ENCODE data around the gene HS6ST2. TPM values are rescaled to one million over a fixed set of nuclear protein-coding genes. Genes with fewer than 3 reads are reported as not detected.

The HS6ST2 gene
- total RNA-seq = not detected

DNA sequence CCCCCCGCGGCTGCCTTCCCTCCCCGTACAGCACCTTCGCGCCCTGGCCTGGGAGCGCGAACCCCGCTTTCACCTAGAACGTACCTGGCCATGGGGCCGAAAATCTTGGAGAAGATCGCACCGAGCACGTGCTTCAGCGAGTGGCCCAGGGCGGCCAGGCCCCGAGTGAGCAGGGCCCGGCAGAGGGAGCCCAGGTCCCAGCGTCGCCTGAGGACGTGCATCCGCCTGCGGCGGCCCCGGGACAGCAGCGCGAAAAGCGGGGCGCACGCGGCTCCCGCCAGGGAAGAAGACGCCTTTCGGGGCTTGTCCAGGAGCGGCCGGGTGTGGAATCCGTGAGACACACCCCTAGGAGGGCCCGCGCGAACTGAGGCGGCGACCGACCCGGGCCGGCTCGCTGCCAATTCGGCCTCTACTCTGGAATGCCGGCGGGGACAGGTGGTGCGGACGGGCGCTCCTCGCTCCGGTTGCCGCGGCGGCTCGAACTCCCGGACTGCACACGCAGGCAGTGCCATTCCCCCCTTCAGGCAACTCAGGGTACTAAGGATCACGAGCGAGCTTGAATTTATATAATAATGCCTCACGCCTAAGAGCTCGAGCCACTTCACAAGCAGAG lies at the start of gene HS6ST2:
HS6ST2 (minus strand) TSS at position 539 of the 613 bp plus-strand sequence.
- H3K27me3 ChIP-seq (replicated peaks; ENCODE audit: insufficient read depth) = no peaks in the 10 kb centered on the region
- H3K4me1 ChIP-seq (ENCODE audit: control insufficient read depth in 1 of 2, low read depth in 2 of 2) = peaks cover 4 to 7% of the 10 kb centered on the region in 2 donors
- H3K27ac ChIP-seq = no peak within 1 kb of the TSS
- H3K9me3 ChIP-seq = no peaks in the 10 kb centered on the region
- no peaks in the 10 kb centered on the region for H3K36me3 ChIP-seq
- ATAC-seq (ENCODE audit: insufficient number of reproducible peaks, low FRiP score, low read depth) (no peak), DNase-seq (ENCODE audit: low spot score) (no peak)
- H3K4me3 ChIP-seq = peak within 1 kb of the TSS; percentile 68
- TF ChIP-seq, protein P1, sequence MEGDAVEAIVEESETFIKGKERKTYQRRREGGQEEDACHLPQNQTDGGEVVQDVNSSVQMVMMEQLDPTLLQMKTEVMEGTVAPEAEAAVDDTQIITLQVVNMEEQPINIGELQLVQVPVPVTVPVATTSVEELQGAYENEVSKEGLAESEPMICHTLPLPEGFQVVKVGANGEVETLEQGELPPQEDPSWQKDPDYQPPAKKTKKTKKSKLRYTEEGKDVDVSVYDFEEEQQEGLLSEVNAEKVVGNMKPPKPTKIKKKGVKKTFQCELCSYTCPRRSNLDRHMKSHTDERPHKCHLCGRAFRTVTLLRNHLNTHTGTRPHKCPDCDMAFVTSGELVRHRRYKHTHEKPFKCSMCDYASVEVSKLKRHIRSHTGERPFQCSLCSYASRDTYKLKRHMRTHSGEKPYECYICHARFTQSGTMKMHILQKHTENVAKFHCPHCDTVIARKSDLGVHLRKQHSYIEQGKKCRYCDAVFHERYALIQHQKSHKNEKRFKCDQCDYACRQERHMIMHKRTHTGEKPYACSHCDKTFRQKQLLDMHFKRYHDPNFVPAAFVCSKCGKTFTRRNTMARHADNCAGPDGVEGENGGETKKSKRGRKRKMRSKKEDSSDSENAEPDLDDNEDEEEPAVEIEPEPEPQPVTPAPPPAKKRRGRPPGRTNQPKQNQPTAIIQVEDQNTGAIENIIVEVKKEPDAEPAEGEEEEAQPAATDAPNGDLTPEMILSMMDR (IDR thresholded peaks at IDR 0.05) = no peak

DNA sequence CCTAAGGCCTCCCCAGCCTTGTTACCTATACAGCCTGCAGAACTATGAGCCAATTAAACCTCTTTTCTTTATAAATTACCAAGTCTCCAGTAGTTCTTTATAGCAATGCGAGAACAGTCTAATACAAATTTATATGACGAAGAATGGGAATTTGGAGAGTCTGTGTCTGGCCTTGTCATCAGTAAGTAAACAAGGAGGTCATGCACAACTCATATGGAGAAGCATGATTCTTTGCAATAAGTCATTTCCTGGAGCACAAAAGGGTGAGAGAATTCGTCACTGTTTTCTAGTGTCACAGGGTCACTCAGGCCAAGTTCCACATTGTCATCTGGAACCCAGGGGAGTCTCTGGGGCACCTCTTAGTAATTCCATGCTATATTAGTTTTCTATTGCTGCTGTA lies 49.0 kb upstream of the HS6ST2 start:
- no peaks in the 10 kb centered on the region for H3K4me1 ChIP-seq (ENCODE audit: control insufficient read depth in 1 of 2, low read depth in 2 of 2)
- H3K4me3 ChIP-seq = no peak overlapping the region
- no peak for DNase-seq (ENCODE audit: low spot score)
- TF ChIP-seq, protein P1 (IDR thresholded peaks at IDR 0.05) = no peak
- H3K27me3 ChIP-seq (replicated peaks; ENCODE audit: insufficient read depth) = no peaks in the 10 kb centered on the region
- no peaks in the 10 kb centered on the region for H3K36me3 ChIP-seq
- H3K9me3 ChIP-seq = no peaks in the 10 kb centered on the region
- H3K27ac ChIP-seq = no peak overlapping the region
- no peak for ATAC-seq (ENCODE audit: insufficient number of reproducible peaks, low FRiP score, low read depth)

DNA sequence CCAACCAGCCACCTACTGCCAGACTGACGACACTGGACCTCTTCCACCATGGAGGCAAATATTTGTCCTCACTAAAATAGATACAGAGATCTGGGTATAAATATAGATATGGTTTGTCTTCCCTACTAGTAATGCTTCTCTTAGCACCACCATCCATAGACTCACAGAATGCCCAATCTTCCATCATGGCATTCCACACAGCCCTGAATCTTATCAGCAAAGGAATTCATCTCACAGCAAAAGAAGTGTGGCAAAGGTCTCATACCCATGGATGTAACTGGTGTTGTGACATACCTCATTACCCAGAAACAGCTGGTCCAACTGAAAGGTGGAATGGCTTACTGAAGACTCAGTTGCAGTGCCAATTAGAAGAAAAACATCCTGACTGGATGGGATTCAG lies 47.2 kb upstream of the HS6ST2 start:
- TF ChIP-seq, protein P1 (IDR thresholded peaks at IDR 0.05) = no peak
- ATAC-seq (ENCODE audit: insufficient number of reproducible peaks, low FRiP score, low read depth) = no peak

DNA sequence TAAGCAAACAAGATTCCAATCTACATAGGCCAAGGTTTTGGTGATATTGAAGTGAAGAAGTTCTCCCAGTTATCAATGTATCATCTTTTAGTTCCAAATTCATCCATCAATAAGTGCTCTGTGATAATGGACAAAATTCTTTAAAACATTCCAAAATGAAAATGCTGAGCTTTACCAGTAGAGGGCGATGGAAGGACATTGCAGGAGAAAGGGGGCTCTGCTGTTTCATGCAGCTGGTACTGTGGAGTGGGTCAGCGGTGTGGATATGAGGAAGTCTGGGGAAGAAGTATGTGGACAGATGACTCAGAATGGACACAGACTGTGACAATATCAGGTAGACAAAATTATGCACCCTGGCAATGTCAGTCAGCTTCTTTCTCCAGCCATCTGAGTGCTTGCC lies 46.6 kb upstream of the HS6ST2 start:
- H3K4me1 ChIP-seq (ENCODE audit: control insufficient read depth in 1 of 2, low read depth in 2 of 2) = no peaks in the 10 kb centered on the region
- no peak overlapping the region for H3K27ac ChIP-seq
- DNase-seq (ENCODE audit: low spot score) (no peak), ATAC-seq (ENCODE audit: insufficient number of reproducible peaks, low FRiP score, low read depth) (no peak)
- no peaks in the 10 kb centered on the region for H3K9me3 ChIP-seq
- TF ChIP-seq, protein P1 (IDR thresholded peaks at IDR 0.05) = peak; percentile 31
- no peak overlapping the region for H3K4me3 ChIP-seq
- no peaks in the 10 kb centered on the region for H3K27me3 ChIP-seq (replicated peaks; ENCODE audit: insufficient read depth)
- no peaks in the 10 kb centered on the region for H3K36me3 ChIP-seq

More for the DNA sequence above, 47.2 kb upstream of the HS6ST2 start:
- H3K27ac ChIP-seq = no peak overlapping the region
- H3K36me3 ChIP-seq = no peaks in the 10 kb centered on the region
- no peak overlapping the region for H3K4me3 ChIP-seq
- no peaks in the 10 kb centered on the region for H3K27me3 ChIP-seq (replicated peaks; ENCODE audit: insufficient read depth)
- DNase-seq (ENCODE audit: low spot score) = no peak
- H3K9me3 ChIP-seq = no peaks in the 10 kb centered on the region
- H3K4me1 ChIP-seq (ENCODE audit: control insufficient read depth in 1 of 2, low read depth in 2 of 2) = no peaks in the 10 kb centered on the region

DNA sequence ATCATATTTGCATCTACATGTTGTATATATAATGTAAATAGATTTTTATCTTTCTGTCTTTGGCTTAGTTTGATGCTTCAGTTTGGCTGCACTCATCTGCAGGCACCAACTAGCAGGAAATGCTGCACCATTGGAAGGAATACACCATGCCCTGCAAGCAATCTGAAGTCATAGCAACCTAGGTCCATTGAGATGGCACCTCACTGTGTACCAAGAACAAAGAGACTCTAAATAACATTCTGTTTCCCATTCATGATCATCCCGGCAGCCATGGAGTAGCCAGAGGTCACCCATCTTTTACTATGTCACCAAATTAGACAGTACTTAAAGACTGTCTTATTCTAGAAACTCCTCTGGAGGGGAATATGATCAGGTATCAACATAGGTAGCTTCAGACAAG lies 40.8 kb upstream of the HS6ST2 start:
- TF ChIP-seq, protein P1 (IDR thresholded peaks at IDR 0.05) = no peak
- Histone ChIP-seq H3K36me3 (no peaks in the 10 kb centered on the region), H3K9me3 (no peaks in the 10 kb centered on the region), H3K4me3 (no peak overlapping the region), H3K4me1 (ENCODE audit: control insufficient read depth in 1 of 2, low read depth in 2 of 2) (no peaks in the 10 kb centered on the region), H3K27me3 (replicated peaks; ENCODE audit: insufficient read depth) (no peaks in the 10 kb centered on the region), H3K27ac (no peak overlapping the region)
- DNase-seq (ENCODE audit: low spot score) = no peak
- ATAC-seq (ENCODE audit: insufficient number of reproducible peaks, low FRiP score, low read depth) = no peak

Measured in thoracic aorta (tissue), 2 donors.